Stimulated activated CD8-positive, alpha-beta memory T cell treated with anti-CD3 and anti-CD28 coated beads, Interleukin-12 subunit alpha, Interleukin-12 subunit beta, amount 100 ng/mL, for 24 hours (primary cell): Measurements from ENCODE around the gene TXNDC8.
"Not testable (repeated sequence)": the region's sequence is repeated elsewhere in the genome, so short reads cannot be mapped to it uniquely, and the experiment has no call there.

Experiments
- DNase-seq: peaks from one replicate; pipeline ENCODE4 v3.0.0-alpha.2; 2020; ENCODE audit errors: extremely low read depth

TXNDC8 gene

DNA sequence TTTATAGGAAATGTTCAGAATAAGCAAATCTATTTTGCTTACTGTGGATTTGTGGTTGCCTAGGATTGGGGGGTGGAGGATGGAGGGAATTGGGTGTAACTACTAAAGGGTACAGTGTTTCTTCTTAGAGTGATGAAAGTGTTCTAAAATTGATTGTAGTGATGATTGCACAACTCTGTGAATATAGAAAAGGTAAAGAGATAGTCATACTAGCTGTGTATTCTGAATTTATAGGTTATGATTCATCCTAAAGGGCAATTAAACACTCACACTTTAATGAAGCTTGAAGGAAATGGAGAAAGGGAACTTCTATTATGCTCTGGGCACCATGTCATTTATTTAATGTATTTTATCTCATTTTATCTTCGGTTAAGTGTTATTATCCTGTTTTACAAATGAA lies 9.9 kb downstream of the TXNDC8 start:
- DNase-seq = no peak

DNA sequence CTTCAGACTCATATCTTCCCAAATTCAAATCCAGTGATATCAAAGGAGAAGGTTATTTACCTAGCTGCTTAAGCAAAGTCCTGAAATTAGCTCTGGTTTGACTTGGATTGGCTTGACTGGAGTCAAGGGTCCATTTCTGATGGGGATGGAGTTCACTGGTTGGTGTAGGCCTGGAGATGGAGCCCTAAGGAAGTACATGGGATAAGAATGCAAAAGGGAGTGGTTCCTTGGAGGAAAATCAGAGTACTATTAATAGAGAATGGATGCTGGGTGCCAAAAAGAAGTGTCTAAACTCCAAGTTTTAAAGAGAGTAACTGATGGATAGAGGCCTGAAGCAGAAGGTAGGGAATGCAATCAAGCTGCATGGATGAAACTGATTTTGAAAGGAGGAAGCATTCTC lies 13.8 kb downstream of the TXNDC8 start:
- DNase-seq = no peak

DNA sequence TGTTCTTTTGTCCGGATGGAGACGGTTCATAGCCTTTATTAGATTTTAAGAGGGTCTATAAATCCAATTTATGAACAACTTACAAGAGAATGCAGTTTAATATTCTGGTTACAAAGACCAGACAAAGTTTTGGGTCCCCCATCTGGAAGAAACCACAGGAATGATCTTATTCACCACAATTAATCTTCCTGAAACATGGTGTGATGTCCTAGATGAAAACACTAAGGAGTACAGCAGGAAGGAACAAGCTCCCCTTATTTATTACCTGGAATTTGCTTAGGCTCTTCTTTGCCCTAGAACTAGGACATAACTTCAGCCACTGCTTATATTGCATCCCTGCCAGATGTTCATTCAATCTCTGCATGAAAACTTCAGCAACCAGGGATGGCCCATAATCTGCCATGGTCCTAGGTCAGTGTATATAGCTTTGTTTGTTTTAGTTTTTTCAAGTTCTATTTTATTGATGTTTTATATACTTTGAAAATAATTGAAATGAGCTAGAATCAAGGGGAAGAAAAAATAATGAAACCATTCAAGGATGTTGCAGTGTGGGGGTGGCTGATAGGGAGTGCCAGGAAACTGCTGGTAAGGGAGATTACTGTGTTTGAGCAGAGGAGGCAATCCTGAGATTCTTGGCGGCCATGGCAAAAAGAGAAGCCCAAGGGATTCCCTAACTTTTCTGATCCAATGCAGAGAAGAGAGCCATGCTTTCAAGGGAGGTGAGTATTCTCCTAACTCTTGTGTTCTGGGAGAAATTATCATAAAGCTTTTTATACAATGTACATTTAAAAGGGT lies 16.8 kb downstream of the TXNDC8 start:
- no peak for DNase-seq

DNA sequence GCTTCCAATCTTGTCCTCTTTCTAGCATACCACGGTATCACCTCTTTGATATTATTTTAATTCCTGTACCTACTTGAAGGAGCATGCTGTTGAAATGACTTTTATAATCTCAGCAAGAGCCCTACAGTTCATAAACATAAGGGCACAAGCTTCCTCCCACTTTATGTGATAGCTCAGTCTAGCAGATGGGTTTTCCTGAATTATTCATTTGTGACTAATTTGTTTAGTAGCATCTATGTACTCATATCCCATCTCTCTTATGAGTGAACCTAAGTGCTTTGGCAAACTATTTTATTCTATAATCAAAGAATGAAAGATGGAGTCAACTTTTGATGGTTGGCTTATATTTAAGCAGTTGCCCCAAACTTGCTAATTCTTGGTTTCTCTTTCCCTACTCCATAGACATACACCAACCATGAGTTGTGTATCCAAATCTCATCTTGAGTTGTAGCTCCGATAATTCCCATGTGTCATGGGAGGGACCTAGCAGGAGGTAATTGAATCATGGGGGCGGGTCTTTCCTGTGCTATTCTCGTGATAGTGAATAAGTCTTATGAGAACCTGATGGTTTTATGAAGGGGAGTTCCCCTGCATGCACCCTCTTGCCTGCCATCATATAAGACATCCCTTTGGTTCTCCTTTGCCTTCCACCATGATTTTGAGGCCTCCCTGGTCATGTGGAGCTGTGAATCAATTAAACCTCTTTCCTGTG lies 17.7 kb downstream of the TXNDC8 start:
- DNase-seq = no peak

DNA sequence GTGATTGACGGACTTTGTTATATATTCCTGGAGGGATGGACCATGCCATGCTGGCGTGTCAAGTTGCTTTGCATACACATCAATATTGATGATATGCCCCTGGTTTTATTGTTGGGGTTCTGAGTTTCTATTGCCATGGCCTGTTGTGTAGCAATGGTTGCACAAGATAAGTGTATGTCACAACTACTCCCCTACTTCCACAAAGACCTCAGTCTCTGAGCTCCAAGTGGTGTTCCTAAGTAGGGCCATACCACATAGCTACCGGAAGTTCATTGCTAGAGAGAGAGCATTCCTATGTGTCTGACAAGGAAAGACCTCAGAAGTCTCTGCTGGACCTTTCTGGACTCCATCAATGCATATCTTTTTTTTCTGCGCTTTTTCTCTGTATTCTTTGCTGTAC lies 19.8 kb downstream of the TXNDC8 start:
- no peak for DNase-seq

DNA sequence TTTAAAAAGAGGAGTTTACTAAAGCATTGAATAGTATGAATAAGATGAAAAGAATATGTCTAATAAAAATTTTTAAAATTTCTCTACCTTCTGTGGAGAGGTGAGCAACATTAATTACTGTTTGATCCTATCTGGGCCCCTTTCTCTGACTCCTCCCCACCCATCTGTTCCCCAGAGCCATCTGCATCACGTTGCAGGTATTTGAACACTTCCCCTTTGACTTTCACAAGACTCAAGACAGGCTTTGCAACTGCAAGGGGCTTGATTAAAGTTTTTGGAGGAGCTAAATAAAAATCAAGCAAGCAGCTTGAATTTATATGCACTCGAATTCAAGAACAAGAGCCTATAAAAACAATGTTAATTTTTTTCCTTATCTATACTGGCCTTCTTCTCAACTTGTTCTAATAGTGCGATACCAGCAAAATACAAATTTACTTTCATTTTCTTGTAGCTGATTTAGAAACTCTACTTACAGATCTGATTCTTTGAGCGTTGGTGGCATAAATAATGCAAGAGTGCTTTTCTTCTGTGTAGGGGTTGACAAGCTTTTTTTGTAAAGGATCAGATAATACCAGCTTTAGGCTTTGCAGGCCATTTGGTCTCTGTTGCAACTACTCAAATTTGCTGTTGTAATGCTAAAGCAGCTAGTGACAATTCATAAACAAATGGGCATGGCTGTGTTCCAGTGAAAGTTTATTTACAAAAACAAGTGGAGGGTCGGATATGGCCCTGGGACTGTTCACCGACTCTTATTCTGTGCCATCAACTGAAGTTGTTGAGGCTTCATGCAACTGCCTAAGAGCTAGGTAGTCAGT lies 21.2 kb downstream of the TXNDC8 start:
- no peak for DNase-seq

DNA sequence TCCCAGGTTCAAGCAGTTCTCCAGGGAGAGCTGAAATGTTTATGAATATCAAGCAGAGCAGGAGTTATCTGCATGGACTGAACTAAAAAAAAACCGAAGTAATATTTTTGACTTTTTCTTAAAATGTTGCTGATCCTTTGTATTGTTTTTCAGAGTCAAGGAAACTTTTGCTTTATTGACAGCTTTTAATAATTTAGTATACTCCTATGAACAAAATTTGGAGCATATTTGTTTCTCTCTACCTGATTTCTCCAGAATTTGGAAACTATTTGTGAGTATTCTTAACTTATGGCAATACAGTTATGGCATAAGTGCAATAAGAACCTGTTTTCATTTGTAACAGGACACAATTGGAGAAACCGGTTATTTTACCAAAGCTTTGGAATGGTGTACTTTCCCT lies 25.7 kb downstream of the TXNDC8 start:
- not testable (repeated sequence) for DNase-seq

DNA sequence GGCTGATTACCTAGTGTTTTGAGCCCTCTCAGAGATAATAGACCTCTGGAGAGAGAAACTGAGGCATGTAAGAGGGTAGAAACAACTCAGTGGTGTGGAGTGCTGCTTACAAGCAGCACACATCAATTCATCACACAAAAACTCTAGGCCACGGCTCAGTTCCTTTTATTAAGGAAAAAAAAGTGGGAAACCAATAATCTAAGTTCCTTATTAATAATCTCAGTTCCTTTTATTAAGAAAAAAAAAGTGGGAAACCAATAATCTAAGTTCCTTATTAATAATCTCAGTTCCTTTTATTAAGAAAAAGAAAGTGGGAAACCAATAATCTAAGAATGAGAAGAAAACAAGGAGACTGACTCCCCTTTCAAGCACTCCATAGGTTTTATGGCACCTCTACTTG lies 28.0 kb downstream of the TXNDC8 start:
- no peak for DNase-seq

DNA sequence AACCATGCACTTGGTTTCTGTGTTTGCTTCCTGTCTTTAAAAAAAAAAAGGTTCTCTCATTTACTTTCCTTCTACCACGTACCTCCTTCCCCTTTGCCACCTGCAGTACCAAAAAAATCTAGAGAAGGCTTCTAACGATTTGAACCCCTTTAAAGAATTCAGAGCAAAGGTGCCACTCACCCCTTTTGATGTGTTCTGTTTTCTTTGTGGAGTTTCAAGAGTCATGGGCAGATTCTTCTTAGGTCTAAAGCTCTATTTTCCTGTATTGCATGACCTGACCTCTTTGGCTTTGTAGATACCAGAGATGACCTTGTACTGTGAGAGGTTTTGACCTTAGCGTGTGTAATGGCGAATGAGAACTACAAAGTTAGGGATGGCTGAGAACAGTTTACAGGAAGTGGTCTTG lies 29.0 kb downstream of the TXNDC8 start:
- DNase-seq = no peak

DNA sequence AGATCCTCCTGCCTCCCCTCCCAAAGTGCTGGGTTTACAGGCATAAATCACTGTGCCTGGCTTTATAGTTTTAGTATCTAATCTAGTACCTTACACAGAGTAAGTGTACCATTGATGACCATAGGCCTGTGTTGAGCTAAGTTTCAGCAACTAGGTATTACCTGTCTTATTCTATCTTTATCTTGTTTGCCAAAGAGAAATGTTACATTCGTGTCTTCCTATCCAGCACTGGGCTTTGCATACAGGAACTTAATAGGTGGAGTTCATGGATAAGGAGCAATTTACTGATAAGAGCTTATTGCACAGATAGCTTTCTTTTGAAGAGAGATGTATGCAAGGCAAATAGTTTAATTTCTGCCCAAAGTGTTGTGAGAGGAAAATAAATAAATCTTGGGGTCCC lies 30.5 kb downstream of the TXNDC8 start:
- no peak for DNase-seq

DNA sequence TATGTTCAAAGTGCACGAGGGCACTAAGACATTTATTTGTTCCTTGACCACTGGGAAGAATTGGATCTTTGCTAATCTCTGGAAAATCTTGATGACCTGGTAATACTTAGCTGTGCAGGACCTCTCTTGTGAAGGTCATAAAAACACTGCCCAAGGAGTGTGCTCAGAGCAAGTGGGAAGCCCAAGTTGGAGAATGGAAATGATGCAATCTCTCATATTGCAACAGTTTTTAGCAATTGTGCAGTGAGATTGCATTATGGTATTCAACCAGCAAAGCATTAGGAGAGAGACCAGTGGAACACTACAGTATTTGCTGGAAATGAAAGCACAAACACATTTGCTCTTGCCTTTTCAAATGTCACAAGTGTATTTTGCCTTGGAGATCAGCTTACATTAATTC lies 34.5 kb downstream of the TXNDC8 start:
- no peak for DNase-seq

DNA sequence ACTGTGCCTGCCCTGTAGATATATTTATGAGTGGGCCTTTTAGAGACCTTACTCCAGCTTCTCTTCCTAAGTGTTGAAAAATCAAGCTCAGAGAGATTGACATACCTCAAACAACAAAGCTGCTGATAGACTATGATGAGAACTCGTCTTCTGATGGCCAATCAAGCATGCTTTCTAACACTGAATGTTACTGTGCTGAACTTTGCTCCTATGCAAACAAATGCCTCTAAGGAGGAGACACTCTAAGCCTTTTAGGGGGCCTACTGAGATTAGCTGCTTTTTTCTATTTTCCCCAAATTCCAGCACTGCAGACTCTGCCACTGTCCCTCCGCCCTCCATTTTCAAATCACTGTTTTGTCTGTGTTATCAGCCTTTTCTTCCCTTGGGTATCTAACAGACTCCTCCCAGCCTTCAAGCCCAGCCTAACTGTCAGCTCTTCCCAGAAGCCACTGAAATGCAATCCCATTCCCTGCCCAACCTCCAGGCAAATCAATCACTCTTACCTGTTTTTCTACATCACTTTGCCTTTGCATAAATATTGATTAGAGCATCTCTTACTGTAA lies 39.5 kb downstream of the TXNDC8 start:
- no peak for DNase-seq

DNA sequence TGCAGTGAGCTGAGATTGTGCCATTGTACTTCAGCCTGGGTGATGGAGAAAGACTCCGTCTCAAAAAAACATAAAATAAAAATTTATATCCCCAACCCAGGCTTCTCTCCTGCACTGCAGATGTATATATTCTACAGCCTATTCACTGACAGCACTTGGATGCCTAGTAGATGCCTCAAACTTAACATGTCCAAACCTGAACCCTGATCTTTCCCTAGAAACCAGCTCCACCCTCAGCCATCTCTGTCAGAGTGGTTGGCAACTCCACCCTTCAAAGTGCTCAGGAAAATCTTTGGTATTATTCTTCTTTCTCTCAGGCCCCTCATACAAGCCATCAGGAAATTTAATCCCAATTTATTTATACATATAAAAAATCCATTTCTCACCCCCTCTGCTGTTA lies 44.4 kb downstream of the TXNDC8 start:
- DNase-seq = no peak

DNA sequence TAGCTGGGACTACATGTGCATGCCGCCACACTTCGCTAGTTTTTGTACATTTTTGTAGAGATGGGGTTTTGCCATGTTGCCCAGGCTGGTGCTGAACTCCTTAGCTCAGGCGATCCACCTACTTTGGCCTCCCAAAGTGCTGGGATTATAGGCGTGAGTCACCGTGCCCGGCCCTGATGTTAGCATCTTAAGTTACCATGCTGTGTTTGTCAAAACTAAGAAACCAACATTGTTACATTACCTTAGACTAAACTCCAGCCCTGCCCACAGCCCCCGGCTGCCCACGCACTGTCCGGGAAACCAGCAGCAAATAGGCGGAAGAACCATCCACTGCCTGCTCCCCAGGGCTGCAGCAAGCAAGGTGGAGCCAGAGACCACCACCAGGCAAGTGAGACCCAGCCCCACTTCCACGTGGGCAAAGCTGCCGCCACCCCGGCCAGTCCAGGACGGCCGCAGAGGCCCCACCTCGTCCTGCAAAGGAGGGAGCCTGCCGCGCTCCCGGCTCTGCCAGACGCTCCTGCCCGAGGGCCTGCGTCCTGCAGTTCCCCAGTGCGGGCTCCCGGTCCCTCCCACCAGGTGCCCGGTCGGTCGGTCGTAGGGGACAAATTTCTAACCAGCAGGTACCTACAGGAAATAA lies 45.6 kb downstream of the TXNDC8 start:
- DNase-seq = no peak

DNA sequence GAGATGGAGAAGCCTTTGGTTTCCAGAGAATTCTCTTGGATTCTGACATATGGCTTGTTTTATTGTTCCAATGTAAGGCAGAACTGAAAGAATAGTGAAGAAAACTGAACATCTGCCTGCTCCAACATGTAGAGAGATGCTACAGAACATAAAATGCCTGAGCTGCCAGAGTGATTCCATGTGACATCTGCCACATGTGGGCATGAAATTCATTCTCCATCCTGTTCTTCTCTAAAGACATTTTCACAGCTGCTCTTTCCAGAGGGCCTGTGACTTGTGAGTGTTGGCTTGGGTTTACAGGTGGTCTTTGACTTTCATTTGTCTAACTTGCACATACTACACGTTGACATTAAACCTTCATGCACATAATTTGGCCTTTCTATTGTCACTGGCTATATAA lies 47.7 kb downstream of the TXNDC8 start:
- DNase-seq = no peak

DNA sequence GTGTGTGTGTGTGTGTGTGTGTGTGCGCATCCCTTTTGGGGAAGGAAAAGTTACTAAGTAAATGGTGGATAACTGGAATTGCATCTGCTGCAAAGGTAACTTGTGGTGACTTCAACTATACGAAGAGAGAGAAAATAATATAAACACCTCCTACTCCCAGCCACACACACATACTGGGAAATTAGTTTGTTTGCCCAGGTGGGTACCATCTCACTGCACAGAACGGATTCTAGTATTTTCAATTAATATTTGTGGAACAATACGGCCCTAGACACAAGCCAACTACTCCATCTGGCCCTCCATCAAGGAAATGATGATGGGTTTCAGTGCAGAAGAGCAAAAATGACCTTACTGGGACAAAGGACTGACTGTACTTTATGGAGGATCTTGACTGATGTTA lies 49.2 kb downstream of the TXNDC8 start:
- no peak for DNase-seq

DNA sequence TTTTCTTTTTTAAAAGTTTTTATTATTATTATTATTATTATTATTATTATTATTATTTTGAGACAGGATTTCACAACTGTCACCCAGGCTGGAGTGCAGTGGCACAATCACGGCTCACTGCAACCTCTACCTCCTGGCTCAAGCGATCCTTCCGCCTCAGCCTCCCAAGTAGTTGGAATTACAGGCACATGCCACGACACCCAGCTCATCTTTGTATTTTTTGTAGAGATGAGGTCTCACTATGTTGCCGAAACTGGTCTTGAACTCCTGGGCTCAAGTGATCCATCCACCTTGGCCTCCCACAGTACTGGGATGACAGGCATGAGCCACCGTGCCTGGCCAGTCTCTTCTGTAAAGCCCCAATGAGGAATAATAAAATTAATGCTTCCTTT lies 50.4 kb downstream of the TXNDC8 start:
- DNase-seq = no peak

DNA sequence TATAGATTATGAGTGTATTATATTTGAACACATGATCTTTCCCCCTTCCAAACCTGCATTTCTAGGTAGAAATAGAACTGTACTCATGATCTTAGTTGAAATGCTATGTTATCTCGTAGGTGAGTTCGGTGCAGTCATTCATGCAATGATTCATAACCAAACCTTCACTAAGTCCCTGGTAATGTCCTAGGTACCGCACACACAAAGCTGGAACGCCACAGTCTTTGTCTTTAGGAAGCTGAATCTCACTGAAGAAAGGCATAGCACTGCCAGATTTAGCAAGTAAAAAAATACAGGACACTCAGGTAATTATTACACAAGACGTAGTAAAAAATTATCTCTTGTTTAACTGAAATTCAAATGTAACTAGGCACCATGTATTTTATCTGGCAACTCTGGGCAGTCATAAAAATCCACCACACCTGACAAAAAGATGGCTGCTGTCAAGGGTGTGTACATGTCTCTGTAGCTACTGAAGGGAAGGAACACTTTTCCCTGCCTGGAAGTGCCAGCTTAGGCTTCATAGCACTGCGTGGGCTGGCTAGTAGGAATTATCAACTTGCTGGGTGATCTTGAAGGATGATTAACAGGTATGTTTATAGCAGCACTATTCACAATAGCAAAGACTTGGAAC lies 53.3 kb downstream of the TXNDC8 start:
- no peak for DNase-seq

DNA sequence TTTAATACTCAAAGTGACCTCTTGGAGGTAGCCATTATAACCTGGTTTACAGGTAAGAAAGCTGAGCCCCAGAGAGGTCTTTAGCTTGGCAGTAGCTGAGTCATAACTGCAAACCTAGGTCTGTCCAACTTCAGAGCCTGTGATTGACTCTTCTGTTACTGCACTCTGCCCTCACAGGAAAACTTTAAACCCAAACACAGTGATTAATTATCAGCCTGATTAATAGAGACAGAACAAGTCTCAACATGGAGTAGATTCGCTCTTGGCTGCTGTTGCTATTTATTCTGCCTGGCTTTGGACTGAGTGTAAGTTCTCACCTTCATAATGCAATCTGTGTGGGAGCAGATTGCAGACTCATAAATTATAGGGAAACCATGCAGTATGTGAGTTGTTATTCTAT lies 53.9 kb downstream of the TXNDC8 start:
- no peak for DNase-seq

DNA sequence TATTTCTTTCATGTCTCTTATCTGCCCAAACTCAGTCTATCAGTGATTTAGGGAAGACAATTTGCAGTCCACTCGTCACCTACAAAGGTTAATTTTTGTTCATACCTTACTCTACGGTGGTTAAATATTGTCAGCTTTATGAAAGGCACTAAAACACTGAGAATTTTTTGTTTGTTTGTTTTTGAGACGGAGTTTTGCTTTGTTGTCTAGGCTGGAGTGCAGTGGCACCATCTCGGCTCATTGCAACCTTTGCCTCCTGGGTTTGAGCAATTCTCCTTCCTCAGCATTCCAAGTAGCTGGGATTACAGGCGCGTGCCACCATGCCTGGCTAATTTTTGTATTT lies 55.0 kb downstream of the TXNDC8 start:
- DNase-seq = no peak

DNA sequence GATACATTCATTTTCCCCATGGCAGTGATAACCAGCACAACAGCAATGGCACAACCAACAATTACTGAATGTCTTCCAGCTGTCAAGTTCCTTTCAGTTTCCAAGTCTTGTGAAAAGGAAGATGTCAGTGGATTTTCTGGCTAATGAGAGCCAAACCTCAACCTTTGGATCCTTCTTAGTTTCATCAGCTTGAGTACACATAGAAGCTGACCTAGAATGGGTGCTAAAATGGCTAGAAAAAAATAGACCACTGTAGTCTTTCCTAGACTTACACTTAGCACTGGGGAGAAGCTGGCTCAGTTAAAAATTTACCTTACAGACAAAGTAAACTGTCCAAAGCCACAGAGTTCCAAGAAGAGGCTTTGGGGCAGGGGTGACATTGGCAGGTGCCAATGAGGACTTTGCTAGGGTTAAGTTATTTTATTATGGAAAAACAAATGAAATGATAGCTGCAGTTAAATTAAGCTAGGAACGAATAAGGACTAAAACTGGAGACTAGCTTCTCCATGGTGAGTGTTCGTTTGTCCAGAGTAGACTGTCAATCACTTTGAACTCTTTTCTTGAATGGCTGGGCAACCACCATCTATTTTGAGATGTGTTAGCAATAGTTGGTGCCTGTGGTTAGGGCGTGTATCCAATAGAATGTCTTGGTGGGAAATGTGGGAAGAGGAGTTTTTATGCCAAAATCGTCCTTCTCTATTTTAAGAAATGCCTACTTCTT lies 55.5 kb downstream of the TXNDC8 start:
- DNase-seq = no peak
